Duodenal mucosa (tissue), 2 donors: ENCODE data around the gene AIG1.

Experiments used
- H3K27ac ChIP-seq: one replicate; pipeline ENCODE4 v1.7.0; 2013; ENCODE audit warnings: low read depth, low read length
- H3K27me3 ChIP-seq, 2 donors: one replicate each; pipeline ENCODE4 v1.7.0; 2013; ENCODE audit warnings: low read length in 2 of 2, control low read depth in 1 of 2; ENCODE audit not compliant: insufficient read depth in 2 of 2, control insufficient read depth in 1 of 2
- H3K36me3 ChIP-seq, 2 donors: one replicate each; pipeline ENCODE4 v1.7.0; 2013; ENCODE audit warnings: low read length in 2 of 2, control low read depth in 1 of 2; ENCODE audit not compliant: insufficient read depth in 2 of 2, control insufficient read depth in 1 of 2
- H3K4me1 ChIP-seq, 2 donors: one replicate each; pipeline ENCODE4 v1.7.0; 2013; ENCODE audit warnings: low read length in 2 of 2, control low read depth in 1 of 2; ENCODE audit not compliant: insufficient read depth in 2 of 2, control insufficient read depth in 1 of 2
- H3K4me3 ChIP-seq, 2 donors: one replicate each; pipeline ENCODE4 v1.7.0; 2013; ENCODE audit warnings: low read length in 2 of 2, low read depth in 1 of 2
- H3K9ac ChIP-seq, 2 donors: one replicate each; pipeline ENCODE4 v1.7.0; 2013; ENCODE audit warnings: low read length in 2 of 2, low read depth in 1 of 2
- H3K9me3 ChIP-seq, 2 donors: one replicate each; pipeline ENCODE4 v1.7.0; 2013; ENCODE audit warnings: low read length in 2 of 2, control low read depth in 1 of 2; ENCODE audit not compliant: control insufficient read depth in 1 of 2

AIG1 gene

DNA sequence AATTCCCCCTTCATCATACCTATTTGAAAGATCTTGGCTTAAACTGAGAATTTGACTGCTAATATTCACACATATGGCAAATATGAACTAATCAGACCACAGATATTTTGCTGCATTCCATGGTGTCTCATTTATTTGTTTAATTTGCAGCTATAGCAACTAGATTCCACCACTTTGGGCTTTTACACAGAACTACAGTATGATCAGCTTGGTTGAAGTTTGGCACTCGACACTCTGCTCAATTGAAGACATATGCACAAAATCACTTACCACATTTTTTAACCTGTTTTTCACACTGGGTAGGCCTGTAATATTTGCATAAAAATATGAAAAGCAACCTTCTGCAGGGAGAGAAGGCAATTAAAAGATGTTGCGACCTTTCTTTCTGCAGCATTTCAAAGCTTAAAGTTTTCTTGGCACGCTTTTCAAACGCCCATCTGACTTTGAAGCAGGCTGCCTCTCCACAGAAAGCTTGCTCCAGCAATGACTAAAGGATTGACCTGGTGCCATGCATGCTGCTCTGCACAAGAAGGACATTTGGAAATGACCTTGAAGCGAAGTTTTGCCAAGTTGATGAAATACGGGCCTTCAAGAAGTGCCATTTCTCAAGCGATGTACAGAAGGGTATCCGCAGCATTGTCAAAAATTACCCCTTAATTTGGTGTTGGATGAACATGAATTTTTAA is 126.7 kb downstream of the AIG1 start:
- Histone ChIP-seq H3K9me3 (no peaks in the 10 kb centered on the region), H3K27ac (no peak overlapping the region), H3K4me1 (peaks cover 0 to 3% of the 10 kb centered on the region in 2 donors), H3K4me3 (no peak overlapping the region), H3K27me3 (no peaks in the 10 kb centered on the region), H3K9ac (no peak overlapping the region), H3K36me3 (peaks cover 4 to 8% of the 10 kb centered on the region in 2 donors)

DNA sequence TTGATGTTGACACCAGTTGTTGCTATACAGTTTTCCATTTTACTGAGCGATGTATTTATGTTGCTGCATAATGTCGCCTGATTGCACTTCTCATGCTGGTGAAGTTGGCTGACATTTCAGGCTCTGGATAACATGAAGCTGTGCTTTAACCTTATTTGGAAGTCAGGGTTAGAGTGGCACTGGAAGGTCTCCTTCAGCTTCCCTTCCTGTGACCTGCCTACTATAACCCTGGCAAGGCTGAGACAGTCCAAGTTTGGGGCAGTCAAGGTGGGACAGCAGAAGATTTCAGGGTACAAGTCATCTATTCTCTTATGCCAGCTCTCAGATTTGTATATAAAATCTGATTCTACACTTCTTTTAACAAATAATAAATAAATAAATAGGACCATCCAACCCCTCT is 127.6 kb downstream of the AIG1 start:
- no peak overlapping the region for H3K4me3 ChIP-seq
- no peak overlapping the region for H3K27ac ChIP-seq
- H3K9ac ChIP-seq, result no peak overlapping the region
- no peaks in the 10 kb centered on the region for H3K27me3 ChIP-seq
- no peaks in the 10 kb centered on the region for H3K9me3 ChIP-seq
- peaks cover 4 to 8% of the 10 kb centered on the region in 2 donors for H3K36me3 ChIP-seq
- H3K4me1 ChIP-seq, result peaks cover 0 to 3% of the 10 kb centered on the region in 2 donors

DNA sequence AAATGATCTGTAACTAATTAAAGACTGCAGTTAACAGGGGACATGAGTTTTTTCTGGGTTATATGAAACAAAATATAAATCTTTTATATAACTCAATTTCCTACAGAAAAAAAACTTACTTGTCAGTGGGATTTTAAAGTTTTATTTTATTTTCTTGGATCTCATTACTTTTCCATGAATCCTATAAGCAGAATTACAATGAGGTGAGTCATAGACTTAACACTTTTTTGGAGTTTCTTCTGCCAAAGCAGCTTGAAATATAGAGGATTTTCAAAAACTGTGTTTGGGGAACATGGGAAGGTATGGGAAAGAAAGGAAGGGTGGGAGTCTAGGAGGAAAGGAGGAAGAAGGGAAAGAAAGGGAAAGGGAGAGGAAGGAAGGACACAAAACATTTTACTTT is 130.7 kb downstream of the AIG1 start:
- Histone ChIP-seq H3K36me3 (peaks cover 5 to 6% of the 10 kb centered on the region in 2 donors), H3K9ac (no peak overlapping the region), H3K4me3 (no peak overlapping the region), H3K27ac (no peak overlapping the region), H3K4me1 (peaks cover 0 to 3% of the 10 kb centered on the region in 2 donors), H3K27me3 (no peaks in the 10 kb centered on the region), H3K9me3 (no peaks in the 10 kb centered on the region)

DNA sequence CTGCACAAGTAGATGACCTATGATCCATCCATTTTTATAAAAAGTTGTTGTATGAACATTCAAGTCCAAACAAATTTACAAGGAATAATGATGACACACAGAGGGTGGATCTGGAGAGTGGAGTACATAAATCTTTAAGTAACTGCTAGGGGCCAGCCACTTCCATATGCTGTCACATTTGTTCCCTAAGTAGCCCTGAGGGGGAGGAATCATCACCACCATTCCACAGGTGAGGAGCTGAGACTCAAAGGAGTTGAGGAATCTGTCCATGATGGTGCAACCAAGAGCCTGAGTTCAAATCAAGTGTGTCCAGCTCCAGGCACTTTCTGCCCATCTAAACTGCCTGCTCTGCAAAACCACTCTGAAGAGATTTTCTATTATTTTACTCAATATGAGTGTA is 132.1 kb downstream of the AIG1 start:
- peaks cover 0 to 3% of the 10 kb centered on the region in 2 donors for H3K4me1 ChIP-seq
- H3K36me3 ChIP-seq, result peaks cover 5 to 6% of the 10 kb centered on the region in 2 donors
- no peaks in the 10 kb centered on the region for H3K9me3 ChIP-seq
- H3K4me3 ChIP-seq, result no peak overlapping the region
- no peak overlapping the region for H3K27ac ChIP-seq
- H3K27me3 ChIP-seq, result no peaks in the 10 kb centered on the region
- no peak overlapping the region for H3K9ac ChIP-seq

DNA sequence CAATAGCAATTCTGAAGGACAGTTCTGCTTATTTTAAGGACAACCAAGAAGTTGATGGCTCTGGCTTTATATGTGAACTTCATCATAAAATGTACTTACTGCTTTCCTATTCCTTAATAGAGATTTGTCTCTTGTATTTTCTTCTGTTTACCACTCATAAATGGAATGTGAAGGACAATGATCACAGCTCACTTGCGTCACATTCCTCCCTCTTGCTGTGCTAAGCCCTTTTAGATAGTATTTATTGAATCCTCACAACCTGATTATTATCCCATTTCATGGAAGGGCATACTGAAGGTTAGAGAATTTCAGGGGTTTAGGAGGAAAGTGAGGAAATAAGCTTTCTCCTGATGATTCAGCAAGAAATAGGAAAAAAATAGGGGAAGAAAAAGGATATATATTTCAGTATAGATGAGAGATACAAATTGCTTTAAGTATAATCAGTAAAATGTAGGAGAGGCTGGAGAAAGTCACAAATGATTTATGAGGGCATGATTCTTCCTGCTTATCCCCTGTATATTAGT is 132.9 kb downstream of the AIG1 start:
- Histone ChIP-seq H3K27me3 (no peaks in the 10 kb centered on the region), H3K9ac (no peak overlapping the region), H3K36me3 (peaks cover 3 to 5% of the 10 kb centered on the region in 2 donors), H3K9me3 (no peaks in the 10 kb centered on the region), H3K27ac (no peak overlapping the region), H3K4me1 (no peaks in the 10 kb centered on the region), H3K4me3 (no peak overlapping the region)

DNA sequence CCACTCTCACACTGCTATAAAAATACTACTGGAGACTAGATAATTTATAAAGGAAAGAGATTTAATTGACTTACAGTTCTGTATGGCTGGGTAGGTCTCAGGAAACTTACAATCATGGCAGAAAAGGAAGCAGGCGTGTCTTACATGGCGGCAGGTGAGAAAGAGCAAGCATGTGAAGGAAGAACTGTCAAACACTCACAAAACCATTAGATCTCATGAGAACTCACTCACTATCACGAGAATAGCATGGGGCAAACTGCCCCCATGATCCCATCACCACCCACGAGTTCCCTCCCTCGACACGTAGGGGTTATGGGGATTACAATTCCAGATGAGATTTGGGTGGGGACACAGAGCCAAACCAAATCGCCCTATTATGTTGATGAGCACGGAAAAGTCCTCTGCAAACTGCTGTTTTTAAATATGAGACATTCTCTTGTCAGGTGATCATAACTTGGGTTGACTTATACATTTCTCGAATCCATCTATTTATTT is 133.5 kb downstream of the AIG1 start:
- Histone ChIP-seq H3K36me3 (peaks cover 3 to 5% of the 10 kb centered on the region in 2 donors), H3K9me3 (no peaks in the 10 kb centered on the region), H3K4me3 (no peak overlapping the region), H3K27ac (no peak overlapping the region), H3K9ac (no peak overlapping the region), H3K27me3 (no peaks in the 10 kb centered on the region), H3K4me1 (no peaks in the 10 kb centered on the region)

DNA sequence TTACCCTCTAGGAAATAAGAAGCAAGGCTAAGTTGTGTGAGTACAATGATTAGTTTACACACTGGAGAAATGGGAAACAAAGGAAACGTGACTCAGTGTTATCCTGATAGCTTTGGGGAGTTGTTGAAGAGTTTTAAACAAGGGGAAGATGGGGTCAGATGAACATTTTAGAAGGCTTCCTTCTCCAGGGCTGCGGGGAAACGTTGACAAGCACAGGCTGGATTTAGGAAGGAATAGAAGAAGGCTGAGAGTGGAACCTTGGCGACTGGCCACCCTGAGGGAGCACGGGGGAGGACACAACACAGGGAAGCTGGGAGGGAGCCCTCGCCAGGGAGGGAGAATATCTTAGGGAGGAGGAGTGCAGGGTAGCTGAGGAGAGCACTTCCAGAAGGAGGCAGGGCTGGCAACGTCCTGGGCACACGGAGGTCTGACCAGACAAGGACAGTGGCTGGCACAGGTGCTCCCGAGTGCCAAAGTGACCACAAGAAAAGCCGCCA is 134.7 kb downstream of the AIG1 start:
- Histone ChIP-seq H3K9ac (no peak overlapping the region), H3K4me3 (no peak overlapping the region), H3K9me3 (no peaks in the 10 kb centered on the region), H3K27ac (no peak overlapping the region), H3K27me3 (no peaks in the 10 kb centered on the region), H3K4me1 (no peaks in the 10 kb centered on the region), H3K36me3 (peaks cover 0 to 3% of the 10 kb centered on the region in 2 donors)

DNA sequence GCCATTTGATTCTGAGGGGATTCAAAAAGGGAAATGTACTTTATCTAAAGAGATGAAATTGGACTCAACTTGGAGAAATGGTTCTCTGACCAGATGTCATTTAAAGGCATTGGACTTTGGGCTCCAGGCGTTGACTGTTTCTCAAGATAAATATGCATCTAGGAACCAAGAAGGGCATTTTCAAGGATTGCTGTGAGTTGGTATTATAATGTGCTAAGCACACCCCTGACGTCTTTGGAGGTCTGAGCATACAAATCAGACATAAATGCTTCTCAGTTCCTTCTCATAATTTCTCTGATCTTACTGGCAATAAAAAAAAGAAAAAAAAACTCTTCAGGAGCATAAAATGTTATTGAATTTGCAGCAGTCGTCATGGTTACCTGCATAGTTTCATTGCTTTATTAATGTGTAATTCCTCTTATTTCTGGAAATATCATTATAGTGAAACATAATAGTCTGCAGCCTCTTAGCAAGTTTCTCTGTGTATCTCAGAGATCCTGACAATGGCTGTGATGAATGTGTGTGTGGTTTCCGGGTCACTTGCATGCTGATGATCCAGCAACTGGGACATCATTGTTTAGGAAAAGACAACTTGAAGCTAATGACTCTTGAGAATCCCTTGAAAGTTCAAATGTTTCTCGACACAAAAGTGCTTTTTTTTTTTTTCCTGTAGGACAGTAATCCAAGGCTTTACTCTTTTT is 136.0 kb downstream of the AIG1 start:
- Histone ChIP-seq H3K4me1 (no peaks in the 10 kb centered on the region), H3K4me3 (no peak overlapping the region)

DNA sequence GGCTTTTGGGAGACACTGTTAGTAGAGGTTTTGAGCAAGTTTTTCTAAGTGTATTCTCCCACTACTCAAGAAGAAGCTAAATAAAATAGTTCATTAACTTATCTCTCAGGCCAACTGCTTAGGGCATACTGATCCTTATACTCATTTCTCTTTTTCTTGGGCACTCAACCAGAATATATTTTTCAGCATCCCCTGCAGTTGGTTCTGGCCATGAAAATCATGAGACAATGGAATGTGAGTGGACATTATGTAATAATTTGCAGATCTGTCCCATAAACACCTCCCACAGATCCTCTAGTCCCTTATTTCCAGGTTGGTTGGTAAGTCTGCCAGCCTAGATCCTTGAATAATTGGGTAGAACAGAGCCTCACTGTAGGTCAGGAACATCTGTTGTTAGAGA is 136.7 kb downstream of the AIG1 start:
- no peaks in the 10 kb centered on the region for H3K9me3 ChIP-seq
- H3K9ac ChIP-seq, result no peak overlapping the region
- H3K27ac ChIP-seq, result no peak overlapping the region
- H3K4me1 ChIP-seq, result no peaks in the 10 kb centered on the region
- H3K36me3 ChIP-seq, result peaks cover 0 to 3% of the 10 kb centered on the region in 2 donors
- H3K27me3 ChIP-seq, result no peaks in the 10 kb centered on the region
- no peak overlapping the region for H3K4me3 ChIP-seq

More for the DNA sequence above, 136.0 kb downstream of the AIG1 start:
- H3K27me3 ChIP-seq, result no peaks in the 10 kb centered on the region
- H3K36me3 ChIP-seq, result peaks cover 0 to 3% of the 10 kb centered on the region in 2 donors
- H3K9ac ChIP-seq, result no peak overlapping the region
- no peaks in the 10 kb centered on the region for H3K9me3 ChIP-seq
- H3K27ac ChIP-seq, result no peak overlapping the region

DNA sequence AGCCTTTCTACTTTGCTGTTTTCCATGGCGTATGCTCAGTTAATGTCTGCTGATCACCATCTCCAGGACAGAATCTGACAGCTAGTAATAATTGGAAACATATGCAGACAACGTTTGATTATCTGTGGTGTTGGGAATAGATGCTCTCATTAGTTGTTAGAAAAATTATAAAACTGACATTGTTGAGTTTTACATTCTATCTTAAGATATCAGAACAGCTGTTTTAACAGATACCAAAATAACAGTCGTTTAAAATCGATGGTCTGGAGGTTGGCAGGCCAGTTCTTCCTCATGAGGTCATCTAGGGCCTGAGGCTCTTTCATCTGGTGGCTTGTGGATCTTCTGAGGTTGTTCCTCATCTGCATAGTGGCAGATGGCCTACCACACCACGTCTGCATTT is 137.6 kb downstream of the AIG1 start:
- Histone ChIP-seq H3K9me3 (no peaks in the 10 kb centered on the region), H3K27ac (no peak overlapping the region), H3K27me3 (no peaks in the 10 kb centered on the region), H3K4me1 (no peaks in the 10 kb centered on the region), H3K9ac (no peak overlapping the region), H3K36me3 (peaks cover 0 to 3% of the 10 kb centered on the region in 2 donors), H3K4me3 (no peak overlapping the region)
